Esophagus (tissue), 2 donors: ENCODE results near the gene ADAMTS5. TPM values are rescaled to one million over a fixed set of nuclear protein-coding genes. Genes with fewer than 3 reads are reported as not detected.

Experiments used
- H3K27ac ChIP-seq, 2 donors: one replicate each; pipeline ENCODE4 v1.5.1; 2013; ENCODE audit warnings: low read depth in 2 of 2, mild to moderate bottlenecking in 2 of 2, inconsistent platforms in 1 of 2, low read length in 1 of 2, moderate library complexity in 1 of 2
- H3K27me3 ChIP-seq, 2 donors: one replicate each; pipeline ENCODE4 v1.6.1; 2013; ENCODE audit warnings: low read length in 2 of 2, control low read depth in 1 of 2, mild to moderate bottlenecking in 1 of 2; ENCODE audit not compliant: insufficient read depth in 2 of 2, control insufficient read depth in 1 of 2
- H3K36me3 ChIP-seq, 2 donors: one replicate each; pipeline ENCODE4 v1.6.1; 2013; ENCODE audit warnings: low read length in 1 of 2; ENCODE audit not compliant: control insufficient read depth in 2 of 2, insufficient read depth in 2 of 2
- H3K4me1 ChIP-seq, 2 donors: one replicate each; pipeline ENCODE4 v1.6.1; 2013; ENCODE audit warnings: low read length in 1 of 2; ENCODE audit not compliant: control insufficient read depth in 2 of 2, insufficient read depth in 2 of 2
- H3K4me3 ChIP-seq, 2 donors: one replicate each; pipeline ENCODE4 v1.5.1; 2013; ENCODE audit warnings: low read length in 2 of 2, mild to moderate bottlenecking in 2 of 2, low read depth in 1 of 2, moderate library complexity in 1 of 2
- H3K9me3 ChIP-seq, 2 donors: one replicate each; pipeline ENCODE4 v1.6.1; 2013; ENCODE audit warnings: mild to moderate bottlenecking in 2 of 2, low read depth in 1 of 2, low read length in 1 of 2, moderate library complexity in 1 of 2; ENCODE audit not compliant: control insufficient read depth in 2 of 2, insufficient read depth in 1 of 2
- WGBS, 2 donors: extraction: QIAGEN DNeasy Blood & Tissue Kit; methylation state at CpG; one replicate each; pipeline ENCODE4 v1.1.7; 2013; 5-methylcytosine and 5-hydroxymethylcytosine counted together
- polyA plus RNA-seq, 2 donors: library from polyadenylated mRNA; stranded (reverse); fragments of 200-250 nt; gene quantifications; one replicate each; pipeline ENCODE4 v1.2.3, GENCODE V29; 2013
- donor health status: healthy with polysubstance abuse.
- donor health status: Bipolar disorder and iron deficiency.

The ADAMTS5 gene
- polyA plus RNA-seq, 2 donors = 0.41 to 0.60 TPM

DNA sequence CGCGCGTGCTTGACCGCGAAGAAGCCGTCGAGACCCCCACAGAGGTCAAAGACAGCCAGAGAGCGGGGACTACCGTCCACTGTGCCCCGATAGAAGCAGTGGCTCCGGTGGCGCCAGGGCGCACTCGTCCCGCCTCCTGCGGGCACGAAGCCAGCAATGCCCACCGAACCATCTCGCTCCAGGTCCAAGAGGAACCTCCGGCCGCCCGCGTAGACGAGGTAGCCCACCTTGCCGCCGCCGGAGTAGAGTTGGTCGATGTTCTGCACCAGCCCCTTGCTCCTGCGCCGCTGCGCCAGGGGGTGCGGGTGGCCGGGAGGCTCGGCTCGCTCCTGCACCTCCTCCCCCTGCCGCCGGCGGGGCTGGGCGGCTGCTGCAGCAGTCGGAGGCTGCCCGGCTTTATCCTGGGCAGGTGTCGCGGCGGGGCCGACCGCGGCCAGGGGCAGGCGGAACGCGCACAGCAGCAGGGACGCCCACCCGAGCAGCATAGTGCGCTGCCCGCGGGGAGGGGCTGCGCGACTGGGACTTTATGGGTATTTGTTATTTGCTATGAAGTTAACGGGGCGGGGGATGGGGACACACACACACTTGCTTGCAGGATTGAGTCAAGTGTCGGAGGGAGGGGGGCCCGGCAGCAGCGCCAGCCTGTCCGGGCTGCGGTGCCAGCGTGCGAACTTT lies 844 bp downstream of the ADAMTS5 start:
- no peaks in the 10 kb centered on the region for H3K36me3 ChIP-seq
- peak overlapping the region; percentile 41 to 55 for H3K4me3 ChIP-seq
- peaks cover 0 to 3% of the 10 kb centered on the region in 2 donors for H3K27me3 ChIP-seq
- 4 to 5% methylated on average over 66 of the region's 66 CpGs for WGBS, 2 donors
- peaks cover 0 to 12% of the 10 kb centered on the region in 2 donors for H3K4me1 ChIP-seq
- H3K27ac ChIP-seq = peak overlapping the region; percentile 53 to 54
- H3K9me3 ChIP-seq = peaks cover 0 to 6% of the 10 kb centered on the region in 2 donors

DNA sequence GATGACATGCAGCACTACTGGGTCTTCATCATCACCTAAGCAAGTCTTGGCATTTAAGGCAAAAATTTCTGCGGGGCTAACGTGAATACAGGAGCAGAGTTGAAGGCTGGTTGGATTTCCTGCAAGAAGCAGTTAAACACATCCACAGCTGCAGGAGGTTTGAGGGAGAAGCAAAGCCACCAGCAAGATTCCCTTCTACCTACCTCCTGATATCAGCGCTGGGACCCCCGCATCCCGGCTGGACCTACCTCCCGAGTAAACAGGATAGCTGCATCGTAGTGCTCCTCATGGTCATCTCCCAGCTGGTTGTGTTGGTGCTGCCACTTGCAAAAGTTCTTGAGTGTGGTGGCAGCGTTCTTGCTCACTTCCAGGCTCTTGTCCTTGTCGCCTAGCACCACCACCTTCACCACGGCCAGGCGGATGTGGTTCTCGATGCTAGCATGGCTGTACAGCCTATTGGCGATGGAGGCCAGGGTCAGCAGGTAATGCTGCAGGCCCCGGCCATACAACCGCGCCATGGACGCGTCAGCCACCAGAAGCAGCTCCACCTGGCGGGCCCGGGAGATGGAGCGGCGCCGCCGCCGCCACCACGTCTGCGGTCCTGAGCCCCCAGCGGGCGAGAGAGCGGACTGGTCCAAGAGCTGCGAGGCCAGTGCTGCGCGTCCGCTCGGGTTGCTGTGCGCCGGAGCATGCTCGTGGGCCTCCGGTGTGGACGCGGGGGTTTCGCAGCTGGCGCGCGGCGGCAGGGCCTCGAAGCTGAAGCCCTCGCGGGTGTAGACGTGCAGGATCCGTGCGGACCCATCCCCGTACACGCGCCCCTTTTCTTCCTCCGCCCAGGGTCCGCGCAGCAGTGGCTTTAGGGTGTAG lies 1.6 kb downstream of the ADAMTS5 start:
- H3K9me3 ChIP-seq = peaks cover 0 to 6% of the 10 kb centered on the region in 2 donors
- H3K27ac ChIP-seq = peak overlapping the region; percentile 53 to 54
- H3K4me1 ChIP-seq = peaks cover 0 to 12% of the 10 kb centered on the region in 2 donors
- peak overlapping the region; percentile 41 to 55 for H3K4me3 ChIP-seq
- 23 to 25% methylated on average over 49 to 58 of the region's 58 CpGs for WGBS, 2 donors
- H3K36me3 ChIP-seq = no peaks in the 10 kb centered on the region
- H3K27me3 ChIP-seq = peaks cover 0 to 3% of the 10 kb centered on the region in 2 donors

DNA sequence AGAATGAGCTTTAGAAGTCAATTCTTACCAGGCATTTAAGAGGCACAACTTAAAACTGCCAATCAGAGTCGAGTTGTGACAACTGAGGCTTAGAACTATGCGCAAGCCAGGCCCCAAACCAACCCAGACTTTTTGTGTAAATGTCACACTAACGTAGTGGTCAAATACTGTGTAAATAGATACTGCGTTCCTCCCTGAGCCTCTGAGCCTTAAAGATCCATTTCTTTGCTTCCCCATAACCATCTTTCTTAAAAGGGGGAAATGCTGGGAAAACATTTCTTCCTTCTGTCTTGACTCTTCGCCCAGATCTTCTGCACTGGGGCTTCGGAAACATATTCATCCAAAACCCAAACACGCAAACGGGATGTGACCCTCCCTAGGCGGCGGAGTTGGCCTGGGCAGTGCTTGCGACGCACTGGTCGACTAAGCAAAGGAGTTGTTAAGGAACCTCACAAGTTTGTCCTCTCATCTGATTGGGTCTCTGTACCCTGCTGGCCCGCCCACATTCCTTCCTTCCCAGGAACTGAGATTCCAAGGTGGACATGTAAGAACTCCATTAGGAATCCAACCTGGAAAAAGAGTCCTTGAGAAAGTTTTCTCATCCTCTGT lies 2.6 kb downstream of the ADAMTS5 start:
- H3K4me3 ChIP-seq = no peak overlapping the region
- WGBS, 2 donors = 71 to 72% methylated on average over 14 of the region's 14 CpGs
- H3K9me3 ChIP-seq = peaks cover 0 to 6% of the 10 kb centered on the region in 2 donors
- H3K27me3 ChIP-seq = peaks cover 0 to 3% of the 10 kb centered on the region in 2 donors
- no peaks in the 10 kb centered on the region for H3K36me3 ChIP-seq
- peak overlapping the region in 1 of 2 donors; percentile 53 for H3K27ac ChIP-seq
- peaks cover 0 to 12% of the 10 kb centered on the region in 2 donors for H3K4me1 ChIP-seq

DNA sequence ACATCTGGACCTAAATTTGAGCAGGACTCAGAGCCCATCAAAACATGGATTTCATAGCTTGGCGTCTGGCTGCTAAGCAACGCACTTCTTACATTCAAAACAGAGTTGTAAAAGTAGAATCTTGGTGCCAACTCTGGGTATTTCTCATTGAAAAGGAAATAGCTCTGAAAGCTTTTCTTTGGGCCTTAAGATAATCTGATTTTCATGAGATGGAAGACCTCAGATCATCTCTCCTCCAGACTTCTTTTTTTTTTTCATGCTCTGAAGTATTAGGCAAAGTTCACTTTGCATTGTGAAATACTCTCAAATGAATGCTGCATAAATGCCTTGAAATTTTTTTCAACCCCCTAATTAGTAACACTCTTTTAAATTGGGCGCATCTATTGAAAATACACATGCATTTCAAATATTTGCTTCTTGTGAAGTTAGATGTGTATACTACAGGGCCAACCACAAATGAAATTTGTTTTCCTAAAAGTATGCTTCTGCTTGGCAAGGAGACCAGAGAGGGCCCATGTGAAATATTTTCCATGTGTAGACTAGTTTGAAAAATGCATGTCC lies 4.2 kb downstream of the ADAMTS5 start:
- Histone ChIP-seq H3K4me3 (no peak overlapping the region), H3K9me3 (peaks cover 0 to 6% of the 10 kb centered on the region in 2 donors), H3K4me1 (peaks cover 0 to 12% of the 10 kb centered on the region in 2 donors), H3K27ac (no peak overlapping the region), H3K27me3 (peaks cover 0 to 2% of the 10 kb centered on the region in 2 donors), H3K36me3 (no peaks in the 10 kb centered on the region)
- WGBS, 2 donors = 69 to 73% methylated on average over 3 of the region's 3 CpGs

DNA sequence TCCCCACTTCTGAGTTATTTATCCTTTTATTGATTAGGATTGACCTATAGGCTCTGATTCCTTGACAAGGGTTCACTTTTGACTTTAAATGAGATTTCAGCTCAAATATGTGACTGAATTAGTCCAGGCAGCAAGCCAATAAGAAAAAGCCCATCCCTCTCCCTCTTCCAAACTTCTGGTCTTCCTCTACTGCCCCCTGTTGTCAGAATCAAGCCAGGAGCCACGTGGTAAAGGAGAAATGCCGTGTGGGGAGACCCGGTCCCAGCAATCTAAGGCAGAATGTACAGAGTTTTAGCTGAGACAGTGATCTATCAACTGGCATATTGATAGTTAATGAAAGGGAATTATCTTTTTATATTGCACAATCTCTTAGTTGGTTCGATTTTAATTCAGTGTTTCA lies 5.2 kb downstream of the ADAMTS5 start:
- 49 to 53% methylated on average over 4 of the region's 4 CpGs for WGBS, 2 donors
- Histone ChIP-seq H3K9me3 (peaks cover 0 to 6% of the 10 kb centered on the region in 2 donors), H3K4me3 (no peak overlapping the region), H3K27ac (no peak overlapping the region), H3K27me3 (no peaks in the 10 kb centered on the region), H3K36me3 (no peaks in the 10 kb centered on the region), H3K4me1 (peaks cover 0 to 12% of the 10 kb centered on the region in 2 donors)

GRCh38 chr21:26958788-26959187 lies 8.1 kb downstream of the ADAMTS5 start:
- H3K4me3 ChIP-seq = no peak overlapping the region
- H3K27me3 ChIP-seq = no peaks in the 10 kb centered on the region
- H3K9me3 ChIP-seq = no peaks in the 10 kb centered on the region
- H3K36me3 ChIP-seq = no peaks in the 10 kb centered on the region
- 62 to 66% methylated on average over 2 of the region's 2 CpGs for WGBS, 2 donors
- H3K4me1 ChIP-seq = no peaks in the 10 kb centered on the region
- H3K27ac ChIP-seq = no peak overlapping the region

DNA sequence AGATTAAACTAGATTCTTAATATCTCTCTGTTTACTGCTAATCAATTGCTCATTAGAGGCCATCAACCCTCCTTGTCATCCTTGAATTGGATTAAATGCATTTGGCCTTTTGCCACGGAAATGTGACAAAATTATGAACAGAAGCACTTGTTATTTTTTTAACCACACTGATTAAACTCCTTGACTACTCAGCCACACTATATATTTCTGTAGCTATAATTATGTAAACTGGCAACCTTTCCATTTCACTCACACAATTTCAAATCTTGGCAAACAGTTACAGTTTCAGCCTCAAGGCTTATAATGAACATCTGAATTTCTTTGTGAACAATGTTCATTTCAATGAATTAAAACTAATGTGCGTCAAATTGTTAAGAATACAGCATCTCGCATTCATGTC lies 10.1 kb downstream of the ADAMTS5 start:
- Histone ChIP-seq H3K4me3 (no peak overlapping the region), H3K27ac (no peak overlapping the region), H3K4me1 (no peaks in the 10 kb centered on the region), H3K27me3 (no peaks in the 10 kb centered on the region), H3K9me3 (no peaks in the 10 kb centered on the region), H3K36me3 (no peaks in the 10 kb centered on the region)
- WGBS, 2 donors = 61 to 70% methylated on average over 3 of the region's 3 CpGs

GRCh38 chr21:26956216-26956615 lies 10.7 kb downstream of the ADAMTS5 start:
- Histone ChIP-seq H3K27ac (no peak overlapping the region), H3K36me3 (no peaks in the 10 kb centered on the region), H3K9me3 (no peaks in the 10 kb centered on the region), H3K4me3 (no peak overlapping the region), H3K27me3 (no peaks in the 10 kb centered on the region), H3K4me1 (no peaks in the 10 kb centered on the region)

DNA sequence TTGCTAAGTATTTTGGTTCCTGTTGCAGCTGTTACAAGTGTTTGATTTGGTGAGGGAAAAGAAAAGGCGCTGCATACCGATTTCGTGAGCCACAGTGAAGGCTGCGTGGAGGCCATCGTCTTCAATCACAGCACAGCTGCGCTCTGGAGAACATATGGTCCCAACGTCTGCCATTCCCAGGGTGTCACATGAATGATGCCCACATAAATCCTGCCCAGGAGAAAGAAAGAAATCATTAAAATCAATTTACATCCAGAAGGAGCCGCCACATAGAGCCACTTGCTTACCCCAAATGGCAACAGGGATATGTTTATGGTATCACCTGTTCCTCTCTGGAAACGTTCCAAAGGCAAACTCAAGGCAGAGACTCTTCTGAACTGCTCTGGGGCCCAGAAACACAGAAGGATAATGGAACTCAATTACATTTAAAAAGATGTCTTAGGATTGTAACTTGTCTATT lies 12.2 kb downstream of the ADAMTS5 start:
- no peaks in the 10 kb centered on the region for H3K27me3 ChIP-seq
- no peak overlapping the region for H3K4me3 ChIP-seq
- no peaks in the 10 kb centered on the region for H3K9me3 ChIP-seq
- H3K4me1 ChIP-seq = no peaks in the 10 kb centered on the region
- 82 to 86% methylated on average over 9 of the region's 9 CpGs for WGBS, 2 donors
- no peak overlapping the region for H3K27ac ChIP-seq
- H3K36me3 ChIP-seq = no peaks in the 10 kb centered on the region
